Tongue (tissue), 2 donors: ENCODE measurements around the gene ZNF488. TPM values are rescaled to one million over a fixed set of nuclear protein-coding genes. Genes with fewer than 3 reads are reported as not detected.
"Not testable (repeated sequence)": the region's sequence is repeated elsewhere in the genome, so short reads cannot be mapped to it uniquely, and the experiment has no call there.

ENCODE experiments used
- DNase-seq: peaks from one replicate; pipeline ENCODE4 v3.0.0-alpha.2; 2015
- total RNA-seq: library from RNA; depleted of rRNA; stranded (reverse); fragments of >200 nt; gene quantifications from one replicate; pipeline ENCODE4 v1.2.3, GENCODE V29; 2014

ZNF488 gene, protein sequence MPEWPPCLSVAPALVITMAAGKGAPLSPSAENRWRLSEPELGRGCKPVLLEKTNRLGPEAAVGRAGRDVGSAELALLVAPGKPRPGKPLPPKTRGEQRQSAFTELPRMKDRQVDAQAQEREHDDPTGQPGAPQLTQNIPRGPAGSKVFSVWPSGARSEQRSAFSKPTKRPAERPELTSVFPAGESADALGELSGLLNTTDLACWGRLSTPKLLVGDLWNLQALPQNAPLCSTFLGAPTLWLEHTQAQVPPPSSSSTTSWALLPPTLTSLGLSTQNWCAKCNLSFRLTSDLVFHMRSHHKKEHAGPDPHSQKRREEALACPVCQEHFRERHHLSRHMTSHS
- 1.4 TPM for total RNA-seq

DNA sequence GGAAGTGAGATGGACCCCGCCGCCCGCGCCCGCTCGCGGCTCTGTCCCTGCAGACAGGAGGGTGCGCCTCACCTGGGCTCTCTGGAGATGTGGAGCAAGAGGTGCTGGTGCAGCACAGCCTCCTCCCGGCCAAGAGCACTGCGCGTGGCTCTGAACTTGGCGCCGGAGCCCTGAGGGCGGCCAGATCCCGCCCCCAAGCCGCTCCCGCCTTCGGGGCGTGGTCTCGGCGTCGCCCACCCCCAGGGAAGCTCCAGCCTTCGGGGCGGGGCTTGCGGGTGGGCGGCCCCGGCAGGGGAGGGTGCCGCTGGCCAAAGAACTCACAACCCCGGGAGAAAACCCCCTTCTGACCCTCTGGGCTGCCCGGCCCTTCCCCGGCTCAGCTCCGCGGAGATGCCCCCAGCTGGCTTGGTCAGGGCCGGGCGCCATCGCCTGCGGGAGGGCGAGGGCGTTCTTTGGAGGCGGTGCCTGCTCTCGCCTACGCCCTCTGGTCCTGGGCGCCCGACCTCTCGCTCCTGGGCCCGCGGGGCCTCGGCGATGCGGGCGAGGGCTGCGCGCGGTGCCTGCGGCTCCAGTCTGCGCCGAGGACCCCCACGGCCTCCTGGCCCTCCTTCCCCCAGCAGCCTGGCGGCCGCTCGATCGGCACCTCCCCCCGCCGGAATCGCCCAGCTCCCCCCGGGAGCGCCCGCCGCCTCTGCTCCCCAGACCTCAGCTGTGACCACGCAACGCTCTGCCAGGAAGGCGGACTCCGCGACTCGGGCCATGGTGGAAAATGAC is at the start of gene ZNF488:
TSS of gene ZNF488 (minus strand) at position 146 of the 774 bp plus-strand sequence. CDS start 15,464 bp downstream, outside the sequence.
- peak; percentile 94 for DNase-seq

DNA sequence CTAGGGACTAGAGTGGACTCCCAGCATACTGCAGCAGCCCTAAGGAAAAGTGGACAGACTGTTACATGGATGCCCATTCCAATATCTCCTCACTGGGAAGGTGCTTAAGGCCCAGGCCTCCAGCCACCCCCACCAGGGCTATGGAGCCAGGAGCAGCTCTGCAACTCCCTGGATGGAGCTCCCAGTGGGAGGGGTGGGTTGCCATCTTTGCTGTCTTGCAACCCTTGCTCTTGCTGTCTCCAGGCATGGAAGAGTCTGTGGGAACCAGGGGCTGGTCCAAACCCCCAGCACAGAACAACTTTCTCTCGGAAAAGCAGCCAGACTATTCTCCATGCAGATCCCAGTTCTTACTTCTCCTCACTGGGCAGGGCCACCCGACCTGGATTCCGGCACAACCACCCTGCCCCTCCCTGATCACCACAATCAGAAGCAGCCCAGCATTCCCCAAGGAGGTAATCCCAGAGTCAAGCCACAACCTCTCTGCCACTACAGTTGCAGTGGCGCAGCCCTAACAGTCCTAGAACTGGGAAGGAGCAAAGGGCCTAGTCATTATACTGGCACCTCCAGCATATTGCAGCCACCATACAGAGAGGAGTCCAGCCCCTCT is 41.8 kb upstream of the ZNF488 start:
- DNase-seq, result no peak

DNA sequence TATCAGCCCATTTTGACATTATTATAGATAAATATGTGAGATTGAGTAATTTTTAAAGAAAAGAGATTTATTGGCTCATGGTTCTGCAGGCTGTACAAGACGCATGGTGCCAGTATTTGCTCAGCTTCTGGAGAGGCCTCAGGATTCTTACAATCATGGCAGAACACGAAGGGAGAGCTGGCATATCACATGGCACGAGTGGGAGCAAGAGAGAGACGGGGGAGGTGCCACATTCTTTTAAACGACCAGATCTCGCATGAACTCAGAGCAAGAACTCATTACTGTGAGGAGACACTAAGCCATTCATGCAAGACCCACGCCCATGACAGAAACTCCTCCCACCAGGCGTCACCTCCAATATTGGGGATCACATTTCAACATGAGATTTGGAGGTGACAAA is 40.1 kb upstream of the ZNF488 start:
- no peak for DNase-seq

DNA sequence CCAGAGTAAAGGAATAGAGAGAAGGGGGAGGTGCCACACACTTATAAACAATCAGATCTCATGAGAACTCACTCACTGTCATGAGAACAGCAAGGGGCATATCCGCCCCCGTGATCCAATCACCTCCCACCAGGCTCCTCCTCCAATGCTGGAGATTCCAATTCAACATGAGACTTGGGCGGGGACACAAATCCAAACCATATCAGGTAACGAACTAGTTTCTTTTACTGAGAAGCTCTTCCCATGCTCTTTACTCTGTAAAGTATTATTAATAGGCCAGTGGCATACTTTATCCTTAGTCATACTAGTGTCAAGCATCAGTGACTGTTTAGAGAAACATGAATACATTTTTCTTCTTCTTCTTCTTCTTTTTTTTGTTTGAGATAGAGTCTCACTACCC is 39.4 kb upstream of the ZNF488 start:
- no peak for DNase-seq

DNA sequence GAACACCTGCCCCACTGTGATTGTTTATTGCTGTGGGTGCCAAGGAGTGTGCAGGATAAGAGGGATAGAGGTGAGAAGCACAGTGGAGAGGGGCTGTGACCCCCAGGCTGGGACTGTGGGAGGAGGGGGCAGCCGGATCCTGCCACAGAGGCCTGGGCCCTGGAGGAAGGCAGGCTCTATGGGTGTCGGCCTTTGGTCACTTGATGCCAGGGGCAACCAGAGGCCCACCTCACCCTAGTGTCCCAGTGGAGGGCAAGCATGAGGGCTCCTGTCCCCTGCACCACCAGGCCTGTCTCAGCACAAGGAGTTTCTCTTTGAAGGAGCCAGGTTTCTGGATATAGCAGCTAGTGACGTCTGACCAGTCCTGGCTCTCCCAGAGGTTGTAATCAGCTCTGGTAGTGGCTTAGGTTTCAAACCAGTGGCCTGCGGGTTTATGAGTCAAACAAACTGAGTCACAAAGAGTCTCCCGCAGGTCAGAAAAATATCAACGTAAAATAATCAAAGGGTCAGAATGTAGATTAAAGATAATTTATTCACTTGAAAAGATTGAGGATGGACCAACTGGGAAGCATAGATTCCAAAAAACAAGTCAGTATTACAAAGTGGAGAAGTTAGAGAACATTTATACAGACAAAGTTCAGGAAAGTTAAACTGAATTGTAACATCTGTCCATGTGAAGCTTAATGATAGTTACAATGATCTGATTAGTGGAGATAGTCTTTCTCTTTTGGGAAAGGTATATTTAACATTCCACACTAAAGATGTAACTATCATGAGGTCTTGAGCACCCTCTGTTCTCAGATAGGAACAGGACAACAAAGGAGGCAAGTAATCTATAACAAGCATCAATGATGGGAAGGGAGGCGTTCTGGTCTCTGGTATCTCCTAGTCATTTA is 37.2 kb upstream of the ZNF488 start:
- DNase-seq, result no peak

DNA sequence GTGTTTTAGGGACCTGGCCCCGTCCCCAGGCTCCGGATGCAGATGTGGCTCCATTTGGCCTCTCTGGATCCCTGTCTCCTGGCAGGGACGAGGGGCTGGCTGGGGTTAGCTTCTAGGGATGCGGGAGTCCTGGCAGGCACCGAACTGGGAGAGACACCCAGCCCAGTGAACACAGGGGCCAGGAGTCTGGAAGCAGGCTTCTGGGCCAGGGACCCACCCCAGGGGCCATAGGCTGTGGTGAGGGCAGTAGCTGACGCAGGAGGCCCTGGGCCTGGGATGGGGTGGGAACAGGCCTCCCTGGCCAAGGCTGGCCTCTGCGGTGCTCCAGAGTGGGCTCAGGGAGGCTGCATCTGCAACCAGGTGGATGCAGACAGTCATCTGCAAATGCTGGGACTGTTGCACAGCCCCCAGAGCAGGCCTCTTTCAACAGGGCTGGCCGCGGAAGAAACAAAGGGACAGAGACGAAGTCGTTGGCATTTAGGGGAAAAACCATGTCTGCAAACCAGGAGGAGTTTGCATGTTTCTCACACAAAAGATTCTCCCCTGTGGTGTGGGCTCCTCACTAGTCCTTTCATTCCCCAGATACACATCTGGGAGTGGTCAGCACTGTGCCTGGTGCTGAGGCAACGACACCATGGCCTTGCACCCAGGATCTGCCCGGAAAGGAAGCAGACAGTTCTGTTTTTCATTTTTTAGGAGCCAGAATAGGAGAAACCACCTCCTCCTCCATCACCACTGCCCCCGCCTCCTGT is 36.4 kb upstream of the ZNF488 start:
- no peak for DNase-seq

DNA sequence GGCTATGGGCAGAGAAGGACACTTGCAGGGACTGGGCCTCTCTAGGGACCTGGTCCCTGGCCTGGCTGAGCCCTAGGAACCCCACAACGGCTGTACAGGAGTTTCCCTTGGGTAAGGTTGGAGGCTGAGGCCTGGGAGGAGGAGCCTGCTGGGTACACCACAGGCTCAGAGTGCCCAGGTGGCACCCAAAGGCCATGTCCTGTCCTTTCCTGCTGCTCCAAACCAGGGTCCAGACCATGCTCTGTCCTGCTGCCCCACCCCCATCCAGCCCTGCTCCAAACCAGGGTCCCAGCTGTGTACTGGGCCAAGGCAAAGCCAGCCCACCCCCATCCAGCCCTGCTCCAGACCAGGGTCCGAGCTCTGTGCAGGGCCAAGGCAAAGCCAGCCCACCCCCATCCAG is 35.3 kb upstream of the ZNF488 start:
- DNase-seq, result no peak

DNA sequence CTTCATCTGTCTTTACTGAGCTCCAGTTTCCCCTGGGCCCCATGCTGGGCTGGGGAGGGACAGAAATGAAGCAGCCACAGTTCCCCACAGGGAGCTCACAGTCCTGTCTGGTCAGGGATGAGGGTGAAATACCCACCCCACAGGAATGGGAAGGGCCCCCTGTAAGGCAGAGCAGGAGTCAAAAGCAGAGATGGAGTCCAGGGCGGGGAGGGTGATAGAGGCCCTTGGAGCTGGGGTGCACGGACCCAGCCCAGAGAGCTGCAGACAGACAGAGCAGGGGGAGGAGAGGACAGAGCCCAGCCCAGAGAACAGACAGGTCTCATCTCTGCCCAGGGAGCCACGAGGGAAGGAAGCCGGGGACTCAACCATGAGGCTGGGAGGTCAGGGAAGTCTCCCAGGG is 34.9 kb upstream of the ZNF488 start:
- no peak for DNase-seq

DNA sequence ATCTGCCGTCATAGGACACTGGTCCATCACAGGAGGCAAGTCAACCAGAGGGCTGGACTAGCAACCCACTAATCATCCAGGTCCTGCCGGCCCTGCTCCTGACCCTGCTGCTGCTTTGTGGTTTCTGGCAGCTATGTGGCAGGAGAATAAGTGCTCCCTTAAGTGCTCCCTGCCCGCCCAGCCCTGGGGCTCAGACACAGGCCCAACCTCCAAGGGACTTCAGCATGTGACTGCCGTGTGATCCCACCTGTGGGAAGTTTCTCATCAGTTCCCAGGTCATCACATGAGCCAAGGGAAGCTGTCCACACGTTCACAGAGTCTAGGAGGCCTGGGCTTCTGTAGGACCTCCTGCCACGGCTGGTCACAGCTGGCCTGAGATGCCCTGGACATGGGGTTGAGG is 34.2 kb upstream of the ZNF488 start:
- no peak for DNase-seq

DNA sequence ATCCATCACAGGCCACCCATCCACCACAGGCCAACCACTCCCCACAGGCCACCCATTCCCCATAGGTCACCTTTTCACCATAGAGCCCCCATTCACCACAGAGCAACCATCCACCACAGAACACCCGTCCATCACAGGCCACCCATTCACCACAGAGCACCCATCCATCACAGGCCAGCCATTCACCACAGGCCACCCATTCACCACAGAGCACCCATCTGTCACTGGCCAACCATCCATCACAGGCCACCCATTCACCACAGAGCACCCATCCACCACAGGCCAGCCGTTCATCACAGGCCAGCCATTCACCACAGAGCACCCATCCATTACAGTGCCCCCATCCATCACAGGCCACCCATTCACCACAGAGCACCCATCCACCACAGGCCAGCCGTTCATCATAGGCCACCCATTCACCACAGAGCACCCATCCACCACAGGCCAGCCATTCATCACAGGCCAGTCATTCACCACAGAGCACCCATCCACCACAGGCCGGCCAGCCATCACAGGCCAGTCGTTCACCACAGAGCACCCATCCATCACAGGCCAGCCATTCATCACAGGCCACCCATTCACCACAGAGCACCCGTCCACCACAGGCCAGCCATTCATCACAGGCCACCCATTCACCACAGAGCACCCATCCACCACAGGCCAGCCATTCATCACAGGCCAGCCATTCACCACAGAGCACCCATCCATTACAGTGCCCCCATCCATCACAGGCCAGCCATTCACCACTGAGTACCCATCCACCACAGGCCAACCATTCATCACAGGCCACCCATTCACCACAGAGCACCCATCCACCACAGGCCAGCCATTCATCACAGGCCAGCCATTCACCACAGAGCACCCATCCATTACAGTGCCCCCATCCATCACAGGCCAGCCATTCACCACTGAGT is 32.5 kb upstream of the ZNF488 start:
- DNase-seq, result not testable (repeated sequence)

DNA sequence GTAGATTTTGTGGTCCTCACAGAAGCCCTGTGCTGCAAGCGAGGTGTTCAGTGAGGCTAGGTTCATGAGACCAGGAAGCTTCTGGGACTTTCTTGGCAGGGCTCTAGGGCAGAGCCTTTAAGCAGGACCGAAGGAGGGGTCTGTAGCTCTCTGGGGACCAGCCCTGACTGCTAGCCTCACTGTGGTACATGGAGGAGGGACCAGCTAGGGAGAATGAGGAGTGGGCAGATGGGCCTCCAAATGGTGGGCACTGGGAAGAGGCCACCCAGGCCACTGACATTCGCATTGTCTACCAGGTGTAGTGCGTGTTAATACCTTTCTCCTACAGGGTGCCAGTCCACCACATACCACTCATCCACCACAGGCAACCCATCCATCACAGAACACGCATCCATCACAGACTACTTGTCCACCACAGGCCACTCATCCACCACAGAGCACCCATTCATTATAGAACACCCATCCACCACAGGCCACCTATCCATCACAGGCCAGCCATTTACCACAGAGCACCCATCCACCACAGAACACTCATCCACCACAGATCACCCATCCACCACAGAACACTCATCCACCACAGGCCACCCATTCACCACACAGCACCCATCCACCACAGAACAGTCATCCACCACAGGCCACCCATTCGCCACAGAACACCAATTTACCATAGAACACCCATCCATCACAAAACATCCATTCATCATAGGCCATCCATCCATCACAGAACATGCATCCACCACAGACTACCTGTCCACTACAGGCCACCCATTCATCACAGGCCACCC is 31.6 kb upstream of the ZNF488 start:
- no peak for DNase-seq

DNA sequence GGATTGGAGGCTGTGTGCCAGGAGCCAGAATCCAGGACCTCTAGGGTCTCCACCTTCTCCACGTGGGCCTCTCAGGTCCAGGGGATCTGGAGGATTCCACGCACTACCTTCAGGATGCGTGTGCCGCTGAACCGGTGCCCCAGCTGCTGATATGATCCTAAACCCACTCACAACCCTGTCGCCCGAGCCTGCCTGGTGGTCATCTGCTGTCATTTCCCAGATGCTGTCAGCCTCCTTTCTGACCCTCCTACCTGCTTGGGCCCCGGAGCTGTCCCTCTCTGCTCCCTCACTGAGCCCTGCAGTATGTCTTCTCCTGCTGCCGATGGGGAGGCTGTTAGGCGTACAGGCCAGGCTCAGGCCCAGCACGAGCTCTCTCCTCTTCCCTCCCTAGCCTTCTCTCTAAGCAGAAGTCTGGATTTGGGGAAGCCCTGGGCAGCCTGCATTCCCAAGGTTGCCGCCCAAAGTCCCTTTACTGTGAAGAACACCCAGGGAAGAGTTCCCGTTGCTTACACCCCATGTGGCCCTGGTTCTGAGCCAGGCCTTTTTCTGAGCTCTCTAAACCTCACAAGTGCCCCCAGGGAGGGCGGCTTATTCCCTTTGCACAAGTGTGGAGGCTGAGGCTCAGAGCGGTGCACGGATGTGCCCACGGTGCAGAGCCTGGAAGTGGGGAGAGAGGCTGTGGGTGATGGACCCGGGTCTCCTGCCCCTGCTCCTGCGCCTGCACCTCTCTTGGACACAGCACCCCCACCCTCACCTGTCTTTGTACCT is 30.8 kb upstream of the ZNF488 start:
- DNase-seq, result no peak

DNA sequence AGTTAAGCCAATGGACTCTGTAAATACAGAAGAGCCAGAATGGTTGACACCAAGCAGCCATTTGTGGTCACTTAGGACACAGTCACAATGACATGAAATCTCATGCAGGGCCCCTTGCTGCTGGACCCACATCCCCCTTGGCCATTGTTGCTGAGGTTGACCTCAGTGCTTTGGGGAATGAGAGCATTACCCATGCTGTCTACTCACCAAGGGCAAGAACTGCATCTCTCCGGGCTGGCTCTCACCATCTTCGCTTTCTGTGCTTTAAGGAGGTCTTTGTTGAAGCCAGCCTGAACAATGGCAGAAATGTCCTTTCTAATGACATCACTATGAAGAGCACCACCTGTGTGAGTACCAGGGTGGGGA is 30.1 kb upstream of the ZNF488 start:
- DNase-seq, result no peak

DNA sequence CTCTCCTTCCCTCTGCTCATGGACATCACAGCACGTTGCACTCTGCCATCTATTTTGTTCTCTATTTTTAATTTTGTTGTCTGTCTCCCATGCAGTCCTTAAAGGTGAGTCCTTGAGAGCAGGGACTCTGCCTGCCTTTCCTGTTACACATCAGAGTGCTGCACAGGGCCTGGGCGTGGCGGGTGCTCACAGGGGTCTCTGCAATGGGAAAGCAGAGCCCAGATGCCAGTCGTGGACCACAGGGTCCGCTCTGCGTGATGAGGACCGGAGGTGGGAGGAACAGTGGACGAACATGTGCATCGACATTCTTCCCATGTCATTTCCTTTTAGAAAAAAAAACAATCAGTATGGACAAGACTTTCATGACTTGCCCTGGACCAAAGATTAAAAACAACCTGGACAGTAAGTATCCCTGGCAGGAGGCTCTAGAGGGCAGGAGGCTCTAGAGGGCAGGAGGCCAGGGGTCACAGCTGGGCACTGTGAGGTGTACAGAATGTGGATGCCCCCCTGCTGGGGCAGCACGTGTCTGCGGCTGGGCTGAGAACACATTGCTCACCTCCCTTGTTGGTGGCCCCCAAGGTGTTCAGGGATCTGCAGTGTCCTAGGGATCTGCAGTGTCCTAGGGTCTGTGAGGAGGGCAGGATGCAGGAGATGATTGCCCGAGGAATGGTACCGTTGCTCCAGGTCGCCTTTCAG is 29.6 kb upstream of the ZNF488 start:
- no peak for DNase-seq

DNA sequence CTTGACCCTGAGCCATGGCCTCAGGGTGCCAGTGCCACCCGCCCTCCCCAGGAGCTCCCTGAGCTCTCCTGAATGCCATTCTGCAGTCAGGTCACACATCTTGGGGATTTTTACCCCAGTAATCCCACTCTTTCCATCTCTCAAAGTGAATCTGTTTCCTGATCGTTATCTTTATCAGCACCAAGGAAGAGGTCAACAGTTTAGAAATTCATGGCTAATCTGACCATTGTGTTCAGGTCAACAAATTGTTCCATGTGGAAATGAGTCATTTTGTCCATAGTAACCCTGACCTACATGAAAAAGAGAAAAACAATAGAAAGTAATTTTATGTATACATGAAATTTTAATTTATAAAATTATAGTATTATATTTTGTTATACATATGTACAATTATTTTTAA is 28.8 kb upstream of the ZNF488 start:
- DNase-seq, result no peak

DNA sequence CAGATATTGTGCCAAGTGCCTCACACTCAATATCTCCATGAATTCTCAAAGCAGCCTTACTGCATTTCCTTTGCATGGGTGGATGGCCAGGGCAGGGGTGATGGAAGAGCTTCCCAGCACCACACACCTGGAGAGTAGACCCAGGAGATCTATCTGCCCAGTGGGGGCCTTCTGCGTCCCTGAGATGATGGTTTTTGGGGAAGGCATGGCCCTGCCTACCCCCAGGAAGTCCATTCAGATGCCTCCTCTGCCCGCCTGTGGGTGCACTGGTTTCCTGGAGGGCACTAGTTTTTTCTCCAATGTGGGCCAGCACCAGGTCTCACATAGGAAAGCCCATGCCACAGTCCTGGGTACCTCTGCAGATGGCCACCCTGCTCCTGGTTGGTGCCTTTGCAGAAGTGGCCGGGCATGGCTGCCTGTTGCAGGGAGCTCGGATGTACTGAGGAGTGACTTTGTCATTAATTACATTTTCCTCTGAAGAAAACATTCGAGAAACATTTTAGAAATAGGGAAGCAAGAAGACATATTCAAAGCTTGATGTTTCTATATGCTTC is 28.2 kb upstream of the ZNF488 start:
- DNase-seq, result no peak

DNA sequence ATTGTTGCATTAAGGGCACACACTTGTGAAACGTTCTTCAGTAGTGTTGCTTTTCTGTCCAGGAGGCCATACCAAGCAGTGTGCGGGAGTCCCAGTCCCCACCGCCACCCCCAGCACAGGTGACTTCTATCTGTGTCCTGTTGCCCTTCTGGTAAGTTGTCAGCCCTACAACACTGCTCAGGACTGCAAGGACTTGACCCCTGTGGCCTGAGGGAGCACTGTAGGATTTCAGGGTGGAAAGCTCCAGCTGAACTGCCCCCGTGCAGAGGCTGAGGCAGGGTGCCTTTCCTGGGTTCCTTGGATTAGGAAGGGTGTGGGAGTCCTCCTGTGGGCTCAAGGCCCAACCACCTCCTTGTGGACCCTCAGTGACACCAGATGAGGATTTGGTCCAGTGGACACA is 26.8 kb upstream of the ZNF488 start:
- no peak for DNase-seq

DNA sequence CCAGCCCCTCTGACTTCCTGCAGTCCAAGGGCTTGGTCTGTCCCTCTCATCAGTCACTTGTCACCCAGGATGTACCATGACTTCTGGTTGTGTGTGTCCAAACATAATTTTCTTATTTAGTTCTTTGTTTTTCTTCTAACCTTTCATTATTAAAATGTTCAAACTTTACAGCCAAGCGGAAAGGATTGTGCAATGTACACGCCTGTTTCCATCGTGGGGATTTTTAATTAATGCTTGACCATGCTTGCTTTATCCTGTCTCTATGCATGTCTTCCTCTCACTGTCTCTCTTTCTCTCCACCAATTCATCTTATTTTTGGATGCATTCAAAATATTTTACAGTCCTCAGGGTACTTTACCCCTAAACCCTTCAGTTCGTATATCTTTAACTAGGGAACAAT is 26.2 kb upstream of the ZNF488 start:
- no peak for DNase-seq
